CD4-positive, alpha-beta T cell (primary cell): ENCODE data around the gene PDLIM3. TPM values are rescaled to one million over a fixed set of nuclear protein-coding genes. Genes with fewer than 3 reads are reported as not detected.

ENCODE experiments used
- ATAC-seq: fragments of 200-7000 bp; cut with Tn5 transposase; one replicate; pipeline ENCODE4 v1.10.0; 2022; ENCODE audit warnings: mild to moderate bottlenecking; ENCODE audit not compliant: poor library complexity
- CTCF ChIA-PET: fragments of 350-600 bp; sonication (Branson Sonifier 250); formaldehyde crosslinking; loops from one replicate; lab custom pipeline; 2021; ENCODE audit warnings: antibody characterized with exemption, inconsistent platforms; lab: Charles Lee
- POLR2A ChIA-PET: fragments of 350-600 bp; sonication (Branson Sonifier 250); formaldehyde crosslinking; loops from one replicate; lab custom pipeline; 2021; ENCODE audit warnings: antibody characterized with exemption, inconsistent platforms; lab: Charles Lee
- DNase-seq, 14 experiments: peaks; one replicate each; pipeline ENCODE4 v3.0.0-alpha.2; 2013 to 2020; ENCODE audit warnings: mixed read lengths in 2 of 14
- H3K27ac ChIP-seq, 2 donors: one replicate each; pipeline versions ENCODE4 v1.5.1 to v1.7.0; 2013; ENCODE audit warnings: low read length in 2 of 2, low read depth in 1 of 2, mild to moderate bottlenecking in 1 of 2
- H3K27me3 ChIP-seq, 2 experiments: 1 replicate in 1 of 2; 2 replicates in 1 of 2; pipeline versions ENCODE4 v1.6.1 to v1.7.0; 2013; ENCODE audit warnings: low read length in 2 of 2, control low read depth in 1 of 2, mild to moderate bottlenecking in 1 of 2, moderate library complexity in 1 of 2; ENCODE audit not compliant: insufficient read depth in 2 of 2, control insufficient read depth in 1 of 2
- H3K36me3 ChIP-seq: one replicate; pipeline ENCODE4 v1.6.1; 2013; ENCODE audit warnings: low read length, control low read depth; ENCODE audit not compliant: insufficient read depth
- H3K4me1 ChIP-seq: one replicate; pipeline ENCODE4 v1.6.1; 2013; ENCODE audit warnings: low read length, control low read depth; ENCODE audit not compliant: insufficient read depth
- H3K4me3 ChIP-seq: one replicate; pipeline ENCODE4 v1.5.1; 2013; ENCODE audit warnings: mild to moderate bottlenecking, low read length, moderate library complexity
- H3K9me3 ChIP-seq, 2 experiments: 1 replicate in 1 of 2; 2 replicates in 1 of 2; pipeline versions ENCODE4 v1.6.1 to v1.7.0; 2013; ENCODE audit warnings: low read length in 2 of 2, mild to moderate bottlenecking in 2 of 2, control low read depth in 1 of 2, moderate library complexity in 1 of 2; ENCODE audit not compliant: control insufficient read depth in 1 of 2, insufficient read depth in 1 of 2
- H3K27ac Mint-ChIP-seq: one replicate; pipeline ENCODE4 v1.8.0; 2020; ENCODE audit warnings: mixed read lengths
- H3K27me3 Mint-ChIP-seq: one replicate; pipeline ENCODE4 v1.8.0; 2021; ENCODE audit warnings: mixed read lengths
- H3K36me3 Mint-ChIP-seq: one replicate; pipeline ENCODE4 v1.8.0; 2021; ENCODE audit warnings: low read depth, mixed read lengths
- H3K4me1 Mint-ChIP-seq: one replicate; pipeline ENCODE4 v1.8.0; 2021; ENCODE audit warnings: low read depth, mixed read lengths
- H3K4me3 Mint-ChIP-seq: one replicate; pipeline ENCODE4 v1.8.0; 2020; ENCODE audit warnings: mild to moderate bottlenecking, mixed read lengths
- H3K9me3 Mint-ChIP-seq: one replicate; pipeline ENCODE4 v1.8.0; 2020; ENCODE audit warnings: mixed read lengths
- intact Hi-C, 2 experiments: fragments of 100-400 bp; cut with DNase I in 1 of 2; cut with micrococcal nuclease in 1 of 2; formaldehyde crosslinking; loops; one replicate each; pipeline versions ENCODE4 v1.15.1 to v1.9.0; 2023 to 2025; cut with DNase I, micrococcal nuclease
- total RNA-seq, 174 experiments: library from RNA in 2 of 174; stranded (reverse) in 2 of 174; gene quantifications; one replicate each; pipeline ENCODE4 v1.2.3 and lab custom pipeline; 2021 to 2026
- TF ChIP-seq, protein P1 (sequence below): fragments of 200-600 bp; IDR thresholded peaks from one replicate; pipeline ENCODE4 v1.8.0; 2022; ENCODE audit warnings: antibody characterized with exemption, mild to moderate bottlenecking

PDLIM3 gene
- total RNA-seq, 2 experiments from 2014 or later = not detected

GRCh38 chr4:185549095-185549639, 13.9 kb upstream of the PDLIM3 start:
- Mint-ChIP-seq H3K27ac (no peak overlapping the region), H3K4me3 (no peak overlapping the region), H3K36me3 (no peaks in the 10 kb centered on the region), H3K4me1 (no peaks in the 10 kb centered on the region), H3K27me3 (peaks cover 4% of the 10 kb centered on the region), H3K9me3 (no peaks in the 10 kb centered on the region)
- Histone ChIP-seq H3K27ac (no peak overlapping the region), H3K36me3 (no peaks in the 10 kb centered on the region), H3K27me3 (no peaks in the 10 kb centered on the region), H3K9me3 (no peaks in the 10 kb centered on the region), H3K4me3 (no peak overlapping the region), H3K4me1 (no peaks in the 10 kb centered on the region)
- intact Hi-C loops = no loop called here
- DNase-seq = no peak
- no peak for ATAC-seq
- CTCF ChIA-PET = no interaction called here
- TF ChIP-seq, protein P1, sequence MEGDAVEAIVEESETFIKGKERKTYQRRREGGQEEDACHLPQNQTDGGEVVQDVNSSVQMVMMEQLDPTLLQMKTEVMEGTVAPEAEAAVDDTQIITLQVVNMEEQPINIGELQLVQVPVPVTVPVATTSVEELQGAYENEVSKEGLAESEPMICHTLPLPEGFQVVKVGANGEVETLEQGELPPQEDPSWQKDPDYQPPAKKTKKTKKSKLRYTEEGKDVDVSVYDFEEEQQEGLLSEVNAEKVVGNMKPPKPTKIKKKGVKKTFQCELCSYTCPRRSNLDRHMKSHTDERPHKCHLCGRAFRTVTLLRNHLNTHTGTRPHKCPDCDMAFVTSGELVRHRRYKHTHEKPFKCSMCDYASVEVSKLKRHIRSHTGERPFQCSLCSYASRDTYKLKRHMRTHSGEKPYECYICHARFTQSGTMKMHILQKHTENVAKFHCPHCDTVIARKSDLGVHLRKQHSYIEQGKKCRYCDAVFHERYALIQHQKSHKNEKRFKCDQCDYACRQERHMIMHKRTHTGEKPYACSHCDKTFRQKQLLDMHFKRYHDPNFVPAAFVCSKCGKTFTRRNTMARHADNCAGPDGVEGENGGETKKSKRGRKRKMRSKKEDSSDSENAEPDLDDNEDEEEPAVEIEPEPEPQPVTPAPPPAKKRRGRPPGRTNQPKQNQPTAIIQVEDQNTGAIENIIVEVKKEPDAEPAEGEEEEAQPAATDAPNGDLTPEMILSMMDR = no peak
- POLR2A ChIA-PET = no interaction called here

DNA sequence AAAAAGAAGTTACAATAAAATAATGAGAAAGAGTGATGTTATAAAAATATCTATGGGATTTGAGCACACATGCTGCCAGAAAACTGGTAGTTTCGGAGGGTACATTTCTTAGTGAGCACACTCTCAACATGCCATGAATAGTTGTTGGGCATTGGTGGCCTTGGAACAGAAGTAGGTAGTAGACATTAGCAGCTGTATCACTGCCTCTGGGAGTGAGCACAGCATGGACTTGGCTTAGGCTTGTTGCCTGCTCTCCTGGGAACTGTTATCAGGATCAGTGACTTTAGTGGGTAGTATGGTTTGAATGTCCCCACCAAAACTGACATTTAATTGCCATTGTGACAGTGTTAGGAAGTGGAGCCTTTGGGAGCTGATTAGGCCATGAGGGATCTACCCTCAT, 13.3 kb upstream of the PDLIM3 start:
- H3K4me3 Mint-ChIP-seq = no peak overlapping the region
- no peak overlapping the region for H3K27ac ChIP-seq
- H3K4me1 Mint-ChIP-seq = no peaks in the 10 kb centered on the region
- POLR2A ChIA-PET = no interaction called here
- CTCF ChIA-PET = no interaction called here
- H3K9me3 ChIP-seq = no peaks in the 10 kb centered on the region
- H3K36me3 ChIP-seq = no peaks in the 10 kb centered on the region
- ATAC-seq (no peak), DNase-seq (no peak)
- H3K4me3 ChIP-seq = no peak overlapping the region
- H3K27me3 ChIP-seq = no peaks in the 10 kb centered on the region
- H3K27ac Mint-ChIP-seq = no peak overlapping the region
- TF ChIP-seq, protein P1 = no peak
- intact Hi-C loops = no loop called here
- no peaks in the 10 kb centered on the region for H3K4me1 ChIP-seq
- peaks cover 4% of the 10 kb centered on the region for H3K27me3 Mint-ChIP-seq
- H3K9me3 Mint-ChIP-seq = no peaks in the 10 kb centered on the region
- H3K36me3 Mint-ChIP-seq = no peaks in the 10 kb centered on the region

DNA sequence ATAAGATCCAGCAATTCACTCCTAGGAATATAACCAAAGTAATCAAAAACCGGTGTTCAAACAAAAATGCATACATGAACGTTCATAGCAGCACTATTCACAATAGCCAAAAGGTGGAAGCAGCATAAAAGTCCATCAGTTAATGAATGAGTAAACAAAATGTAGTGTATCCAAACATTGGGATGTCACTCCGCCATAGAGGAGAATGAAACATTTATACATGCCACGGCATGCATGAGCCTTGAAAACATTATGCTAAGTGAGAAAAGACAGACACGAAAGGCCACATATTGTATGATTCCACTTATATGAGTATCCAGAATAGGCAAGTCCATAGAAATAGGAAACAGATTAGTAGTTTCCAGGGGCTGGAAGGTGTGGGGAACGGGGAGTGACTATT, 11.0 kb upstream of the PDLIM3 start:
- Mint-ChIP-seq H3K27me3 (peaks cover 10% of the 10 kb centered on the region), H3K27ac (no peak overlapping the region), H3K9me3 (no peaks in the 10 kb centered on the region), H3K36me3 (no peaks in the 10 kb centered on the region), H3K4me1 (no peaks in the 10 kb centered on the region), H3K4me3 (no peak overlapping the region)
- H3K4me1 ChIP-seq = no peaks in the 10 kb centered on the region
- CTCF ChIA-PET = no interaction called here
- no peaks in the 10 kb centered on the region for H3K36me3 ChIP-seq
- intact Hi-C loops = no loop called here
- H3K27ac ChIP-seq = no peak overlapping the region
- H3K4me3 ChIP-seq = no peak overlapping the region
- DNase-seq (no peak), ATAC-seq (no peak)
- TF ChIP-seq, protein P1 = no peak
- H3K27me3 ChIP-seq = peaks cover 2 to 3% of the 10 kb centered on the region in 2 experiments
- POLR2A ChIA-PET = no interaction called here
- no peaks in the 10 kb centered on the region for H3K9me3 ChIP-seq
